T-helper 2 cell treated with Interferon-gamma antibody and Interleukin-4, amounts not matched to agents 100 ng/mL and 5 ng/mL, for 36 hours (primary cell): ENCODE data around the gene GABRB3. TPM values are rescaled to one million over a fixed set of nuclear protein-coding genes. Genes with fewer than 3 reads are reported as not detected.

ENCODE experiments used
- intact Hi-C: fragments of 100-400 bp; cut with micrococcal nuclease; formaldehyde crosslinking; loops from one replicate; pipeline ENCODE4 v1.15.1; 2023
- total RNA-seq: library from RNA; stranded (reverse); gene quantifications from 2 replicates; pipeline ENCODE4 v1.2.3, GENCODE V29; 2022

The GABRB3 gene
- total RNA-seq, 1 donor from 2014 or later: not detected

DNA sequence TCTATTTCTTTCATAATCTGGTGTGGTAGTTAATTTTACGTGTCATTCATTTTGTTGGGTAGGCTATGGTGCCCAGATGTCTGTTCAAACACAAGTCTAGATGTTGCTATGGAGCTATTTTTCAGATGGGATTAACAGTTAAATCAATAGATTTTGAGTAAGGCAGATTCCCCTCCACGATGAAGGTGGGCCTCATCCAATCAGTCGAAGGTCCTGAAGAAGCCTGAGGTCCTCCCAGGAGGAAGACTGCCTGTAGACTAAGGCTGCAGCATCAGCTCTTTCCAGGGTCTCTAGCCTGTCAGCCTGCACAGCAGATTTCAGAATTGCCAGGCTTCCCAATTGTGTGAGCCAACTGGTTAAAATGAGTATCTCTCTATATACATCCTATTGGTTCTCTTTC lies 92.9 kb downstream of the GABRB3 start:
- intact Hi-C loops: no loop called here

DNA sequence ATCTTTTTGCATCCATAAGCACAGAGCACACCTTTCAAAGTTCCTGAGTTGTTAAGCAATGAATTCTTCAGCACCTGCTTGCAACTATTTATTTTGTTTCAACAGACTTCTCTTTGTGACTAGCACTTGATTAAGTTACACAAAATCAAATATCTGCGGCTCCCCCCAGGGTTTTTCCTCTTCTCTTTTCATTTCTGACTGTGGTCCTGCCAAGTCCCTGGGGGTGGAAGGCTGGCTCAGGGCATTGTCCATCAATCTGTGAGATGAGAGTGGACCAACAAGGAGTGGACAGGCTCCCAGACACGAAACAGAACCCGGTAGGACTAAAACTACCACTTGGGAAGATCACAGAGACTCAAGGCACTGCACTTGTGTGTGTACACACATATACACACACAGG lies 96.8 kb downstream of the GABRB3 start:
- intact Hi-C loops: no loop called here

DNA sequence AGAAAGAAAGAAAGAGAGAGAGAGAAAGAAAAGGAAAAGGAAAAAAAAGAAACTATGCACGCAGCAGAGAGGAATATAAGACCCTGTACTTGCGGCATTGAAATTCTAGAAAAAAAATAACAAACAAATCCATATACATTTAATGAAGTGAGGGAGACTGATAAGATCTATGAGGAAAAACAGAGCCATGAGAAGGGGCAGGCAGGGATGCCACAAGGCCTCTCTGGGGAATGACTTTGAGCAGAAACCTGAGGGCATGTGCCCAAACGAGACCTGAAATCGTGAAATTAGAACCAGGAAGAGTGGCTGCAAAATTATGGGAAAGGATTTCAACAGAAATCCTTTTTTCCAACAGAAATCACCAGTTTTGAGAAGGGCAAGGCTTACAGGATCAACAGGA lies 98.4 kb downstream of the GABRB3 start:
- intact Hi-C loops: no loop called here

DNA sequence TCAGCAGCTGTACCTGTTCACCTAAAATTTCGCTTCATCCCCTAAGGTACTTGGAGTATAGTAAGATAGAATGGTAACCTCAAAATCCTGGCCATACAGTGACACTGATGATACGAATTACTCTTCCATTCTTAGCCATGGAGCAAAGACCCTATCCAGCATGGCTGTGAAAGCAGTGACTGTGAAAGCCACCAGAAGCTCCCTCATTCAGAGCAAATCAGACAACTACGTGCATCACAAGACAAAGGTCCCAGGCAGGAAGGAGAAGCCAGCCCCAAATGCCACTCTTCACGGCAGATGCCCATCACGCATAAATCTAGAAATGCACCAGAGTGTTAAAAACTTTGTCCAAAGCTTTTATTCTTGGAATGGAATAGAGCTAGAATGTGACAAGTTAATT lies 99.4 kb downstream of the GABRB3 start:
- intact Hi-C loops: no loop called here

DNA sequence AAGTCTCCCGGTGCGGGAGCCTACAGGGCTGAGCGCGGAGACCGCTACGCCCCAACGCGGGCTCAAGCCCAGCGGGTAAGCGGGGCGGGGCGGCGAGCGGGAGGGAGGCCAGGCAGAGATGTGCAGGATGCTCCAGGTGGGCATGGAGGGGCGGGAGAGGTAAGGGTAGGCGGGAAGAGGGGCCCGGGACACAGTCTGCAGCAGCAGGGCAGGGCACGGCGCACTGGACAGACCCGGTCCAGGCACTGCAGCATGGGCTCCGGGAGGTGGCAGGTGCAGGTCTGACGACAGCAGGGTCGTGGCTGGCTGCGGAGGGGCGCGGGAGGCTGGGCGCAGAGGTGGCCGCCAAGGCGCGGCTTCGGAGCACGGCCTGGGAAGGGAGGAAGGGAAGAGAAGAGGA lies 102.8 kb downstream of the GABRB3 start:
- intact Hi-C loops: no loop called here

DNA sequence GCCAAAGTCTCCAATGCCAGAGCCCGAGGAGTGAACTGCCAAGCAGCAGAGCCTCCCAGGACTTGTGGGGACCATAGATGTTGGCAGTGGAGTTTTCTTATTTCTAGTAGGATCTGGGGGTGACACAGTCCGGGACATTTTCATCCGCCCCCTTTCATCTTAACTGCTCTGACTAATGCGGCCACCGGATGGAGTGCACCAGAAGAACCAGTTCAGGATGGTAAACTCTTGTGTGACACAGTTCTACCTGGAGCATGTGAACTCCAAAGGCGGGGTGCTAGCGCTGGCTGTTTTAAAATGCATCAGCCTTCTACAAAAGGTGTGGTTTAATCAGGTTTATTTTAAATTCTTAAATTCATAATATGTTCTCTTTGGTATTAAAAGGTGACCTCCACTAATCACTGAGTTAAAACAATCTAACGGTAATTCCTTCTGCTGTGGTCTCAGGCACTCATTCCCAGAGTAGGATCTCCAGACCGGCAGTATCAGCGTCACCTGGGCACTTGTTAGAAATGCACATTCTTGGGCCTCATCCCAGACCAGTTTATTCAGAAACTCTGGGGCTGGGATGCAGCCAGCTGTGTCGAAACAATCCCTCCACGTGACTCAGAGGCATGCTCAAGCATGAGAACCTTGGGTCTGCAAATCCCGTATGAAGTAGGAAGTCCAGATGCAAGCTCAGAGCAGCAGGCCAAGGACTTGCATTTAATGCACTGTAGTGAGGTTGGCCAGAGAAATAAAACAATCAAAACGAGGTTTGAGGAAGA lies 105.5 kb downstream of the GABRB3 start:
- intact Hi-C loops: no loop called here

DNA sequence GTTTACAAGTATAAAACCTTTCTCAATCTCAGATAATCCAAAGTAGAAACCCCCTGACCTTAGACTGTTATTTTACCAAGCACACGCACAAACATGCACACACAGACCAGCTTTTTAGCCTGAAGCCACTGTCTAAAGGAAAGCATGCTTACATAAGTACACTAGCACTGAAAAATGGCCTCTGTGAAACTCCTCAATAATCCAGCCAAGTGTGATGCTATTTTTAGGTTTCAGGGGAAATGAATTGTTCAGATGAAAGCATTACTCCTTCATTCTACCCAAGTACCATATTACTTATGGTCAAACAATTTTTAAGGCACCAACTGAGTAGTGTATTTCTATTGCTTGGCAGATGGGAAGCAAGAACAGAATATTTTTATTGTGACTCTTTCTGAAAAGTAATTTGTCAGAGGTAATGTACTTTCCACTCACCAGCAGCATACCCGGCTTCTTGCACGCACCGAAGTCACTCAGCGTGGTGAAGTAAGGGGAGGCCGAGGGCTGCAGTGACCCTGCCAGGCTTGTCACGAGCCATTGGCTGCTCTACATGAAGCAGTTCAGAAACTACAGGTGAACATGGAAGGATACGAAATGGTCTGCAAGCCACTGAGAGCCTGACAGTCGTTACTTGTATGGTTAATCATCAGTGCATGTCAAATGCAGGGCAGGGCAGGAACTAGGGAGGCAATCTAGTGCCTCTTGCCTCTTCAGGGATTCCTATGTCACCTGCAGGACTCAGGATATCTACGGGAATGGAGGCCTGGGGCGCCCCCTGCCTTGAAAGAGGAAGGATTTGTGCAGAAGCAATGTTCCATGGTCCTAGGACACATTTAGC lies 106.7 kb downstream of the GABRB3 start:
- intact Hi-C loops: no loop called here

DNA sequence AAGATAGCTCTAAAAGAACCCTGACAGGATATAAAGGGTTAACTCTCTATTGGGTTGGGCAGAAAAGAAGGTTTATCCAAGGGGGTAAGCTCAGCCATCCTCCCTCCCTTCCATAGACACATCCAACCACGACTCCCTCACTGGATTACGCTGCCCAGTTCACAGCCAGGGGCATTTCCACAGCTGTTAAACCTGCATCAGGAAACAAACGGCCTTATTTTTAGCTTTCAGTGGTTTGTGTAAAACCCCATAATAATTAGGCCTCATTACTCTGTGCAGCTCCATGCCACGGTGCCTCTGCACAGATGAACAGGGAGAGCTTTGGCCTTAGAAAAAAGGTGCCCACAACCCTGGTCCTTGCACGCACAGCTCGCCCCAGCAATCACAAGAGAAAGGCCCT lies 110.6 kb downstream of the GABRB3 start:
- intact Hi-C loops: no loop called here

DNA sequence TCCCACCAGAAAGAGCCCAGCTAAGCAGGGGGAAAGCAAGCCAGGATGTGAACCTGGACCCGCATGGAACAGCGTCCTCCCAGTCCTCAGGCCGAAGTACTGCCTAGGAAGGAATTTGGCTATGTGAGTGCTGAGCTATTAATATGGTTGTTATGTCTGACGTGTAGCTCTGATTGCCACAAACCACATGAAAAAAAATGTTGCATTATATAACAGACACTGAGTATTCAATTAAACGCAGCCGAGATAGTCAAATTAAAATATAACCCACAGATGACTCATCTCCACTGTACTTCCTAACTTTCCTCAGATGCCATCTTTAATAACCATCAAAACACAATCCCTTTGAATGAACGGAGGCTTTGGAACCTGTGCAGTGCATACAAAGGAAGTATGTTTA lies 111.1 kb downstream of the GABRB3 start:
- intact Hi-C loops: no loop called here

DNA sequence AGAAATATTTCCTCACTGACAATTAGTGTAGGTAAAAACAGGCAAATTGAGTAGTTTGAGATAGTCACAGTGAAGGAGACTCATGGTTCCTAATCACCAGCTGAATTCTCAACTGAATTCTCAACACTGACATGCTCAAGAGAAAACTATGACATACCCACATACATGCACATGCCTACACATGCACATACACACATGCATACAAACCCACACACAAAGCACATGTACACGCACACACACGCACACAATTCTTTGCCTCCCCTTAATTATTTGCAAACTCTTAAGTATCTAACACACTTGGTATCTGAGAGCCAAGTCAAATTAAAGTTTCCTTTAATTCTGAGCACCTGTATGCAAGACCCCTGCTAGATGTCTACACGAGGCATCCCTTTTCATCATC lies 111.8 kb downstream of the GABRB3 start:
- intact Hi-C loops: no loop called here

DNA sequence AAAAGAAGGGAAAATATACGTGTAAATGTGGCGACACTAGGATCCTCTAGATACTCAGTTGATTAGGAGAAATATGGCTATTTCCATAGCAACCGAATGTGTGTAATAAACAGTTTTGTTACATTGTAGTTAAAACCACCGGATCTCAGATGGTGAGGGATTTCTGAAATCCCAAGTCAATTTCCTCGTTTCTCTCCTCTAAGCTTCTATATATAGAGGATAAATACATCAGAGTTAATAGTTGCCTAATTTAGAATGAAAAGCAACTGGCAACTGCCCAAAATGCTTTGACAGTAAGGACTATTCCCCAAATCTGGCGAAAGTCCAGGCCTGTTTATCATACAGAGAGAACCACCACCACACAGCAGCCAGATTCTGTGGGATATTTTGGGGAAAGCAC lies 112.6 kb downstream of the GABRB3 start:
- intact Hi-C loops: no loop called here

DNA sequence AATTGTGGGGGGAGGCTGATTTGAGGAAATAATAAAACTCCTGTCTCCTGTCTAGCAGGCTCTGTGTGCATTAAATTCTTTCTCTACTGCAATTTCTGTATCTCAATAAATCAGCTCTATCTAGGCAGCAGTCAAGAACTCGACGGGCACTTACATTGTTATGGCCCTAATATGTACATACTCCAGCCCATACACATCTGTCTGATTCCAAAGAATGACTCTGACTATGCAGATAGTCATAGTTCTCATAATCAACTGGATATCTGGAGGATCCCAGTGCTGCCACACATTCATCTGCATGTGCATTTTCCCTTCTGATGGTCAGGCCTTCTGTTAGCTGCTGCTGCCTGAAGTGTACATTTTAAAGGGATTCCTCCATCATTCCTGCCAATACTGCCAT lies 114.6 kb downstream of the GABRB3 start:
- intact Hi-C loops: no loop called here

DNA sequence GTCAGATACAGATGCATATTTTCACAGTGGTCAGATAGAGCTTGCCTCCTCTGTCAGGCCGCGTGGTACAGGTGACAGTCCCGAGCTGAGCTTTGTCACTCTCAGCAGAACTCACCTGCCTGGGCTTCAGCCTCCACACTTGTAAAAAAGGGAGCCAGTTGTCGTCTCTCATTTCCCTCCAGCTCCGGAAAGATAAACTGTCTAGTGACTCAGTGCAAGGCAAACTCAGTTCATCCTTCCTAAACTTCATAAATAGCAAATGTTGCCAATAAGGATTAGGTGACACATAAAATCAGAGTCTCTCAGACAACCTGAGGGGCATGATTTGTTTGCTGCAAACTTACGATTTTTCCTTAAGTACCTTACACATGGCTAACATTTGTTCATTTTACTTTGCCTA lies 116.8 kb downstream of the GABRB3 start:
- intact Hi-C loops: no loop called here

DNA sequence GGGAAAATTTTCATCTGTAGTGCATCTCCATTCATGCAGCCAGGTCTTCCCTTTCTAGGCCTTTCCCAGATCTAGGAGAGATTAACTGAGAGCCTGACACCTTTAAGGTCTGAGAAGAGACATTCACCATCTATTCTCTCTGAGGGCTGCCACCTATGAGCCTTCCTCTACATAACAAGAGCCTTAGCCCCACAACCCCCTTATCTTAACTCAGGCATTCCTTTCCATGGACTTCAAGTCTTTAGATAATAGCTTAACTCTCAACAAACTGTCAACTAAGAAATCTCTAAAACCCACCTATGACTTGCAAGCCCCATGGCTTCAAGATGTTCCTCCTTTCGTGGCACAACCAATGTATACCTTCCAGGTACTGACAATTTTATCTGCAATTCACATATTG lies 121.0 kb downstream of the GABRB3 start:
- intact Hi-C loops: no loop called here

DNA sequence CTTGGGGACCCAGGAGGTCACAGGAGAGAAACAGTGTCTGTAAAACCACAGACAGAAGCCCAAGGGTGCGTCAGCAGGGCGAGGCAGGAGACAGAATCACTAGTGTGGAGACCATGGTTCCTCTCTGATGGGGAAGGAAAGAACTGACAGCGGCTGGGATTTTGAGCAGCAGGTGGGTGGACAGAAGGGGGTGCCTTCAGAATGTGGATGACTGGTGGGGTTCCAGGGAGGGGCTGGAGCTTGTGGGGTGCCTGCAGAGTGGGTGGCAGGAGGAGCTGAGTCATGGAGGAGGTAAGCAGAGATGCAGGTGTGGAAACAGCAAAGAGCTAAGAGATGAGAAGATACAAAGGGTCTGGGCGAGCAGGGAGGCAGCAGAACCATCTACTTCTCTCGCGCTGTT lies 124.2 kb downstream of the GABRB3 start:
- intact Hi-C loops: no loop called here

DNA sequence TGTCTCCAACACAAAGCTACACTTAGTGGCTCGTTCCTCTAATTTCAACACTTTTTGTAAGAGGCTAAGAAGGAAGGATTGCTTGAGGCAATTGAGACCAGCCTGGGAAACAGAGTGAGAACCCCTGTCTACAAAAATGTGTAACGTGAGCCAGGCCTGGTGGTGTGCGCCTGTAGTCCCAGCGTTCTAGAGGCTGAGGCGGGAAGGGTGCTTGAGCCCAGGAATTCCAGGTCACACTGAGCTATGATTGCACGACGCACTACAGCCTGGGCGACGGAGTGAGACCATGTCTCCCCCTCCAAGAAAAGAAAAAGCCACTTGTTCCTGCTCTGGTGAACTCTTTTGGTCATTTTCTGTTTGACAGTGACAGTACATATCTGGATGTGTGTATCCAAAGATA lies 127.9 kb downstream of the GABRB3 start:
- intact Hi-C loops: no loop called here

DNA sequence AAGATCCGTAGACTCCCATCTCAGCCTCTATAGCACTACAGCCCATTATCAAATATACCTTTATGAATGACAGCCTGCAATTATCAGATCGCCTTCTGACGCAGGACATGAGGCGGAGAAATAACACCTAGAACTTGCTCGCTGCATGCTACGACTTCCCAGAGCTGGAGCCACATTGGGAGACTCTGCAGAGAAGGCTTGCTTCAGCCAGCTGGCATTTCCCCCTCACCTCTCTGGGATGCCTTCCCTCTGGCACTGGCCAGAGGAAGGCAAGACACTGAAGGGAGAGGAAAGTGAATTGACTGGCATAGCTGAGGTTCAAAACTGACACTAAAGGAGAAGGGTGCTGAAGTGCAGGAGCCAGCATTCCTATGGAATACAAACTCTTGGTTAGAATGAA lies 131.7 kb downstream of the GABRB3 start:
- intact Hi-C loops: no loop called here

DNA sequence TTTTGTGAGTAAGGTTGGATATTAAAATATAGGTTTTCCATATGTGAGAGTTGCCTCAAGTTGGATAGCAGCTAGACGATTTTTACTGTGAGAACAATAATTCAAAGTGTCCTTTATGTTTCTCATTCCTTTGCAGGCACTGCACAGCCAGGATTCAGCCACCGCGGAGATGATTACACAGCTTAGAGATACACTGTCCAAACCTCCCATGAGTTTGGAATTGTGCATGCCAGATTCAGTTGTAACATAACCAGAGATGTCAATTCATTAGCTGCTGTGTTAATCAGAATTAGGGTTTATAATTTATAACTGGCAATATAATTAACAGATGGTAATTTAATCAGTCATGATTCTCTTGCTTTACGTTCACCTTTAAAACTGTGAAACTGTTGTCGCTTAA lies 132.3 kb downstream of the GABRB3 start:
- intact Hi-C loops: no loop called here

DNA sequence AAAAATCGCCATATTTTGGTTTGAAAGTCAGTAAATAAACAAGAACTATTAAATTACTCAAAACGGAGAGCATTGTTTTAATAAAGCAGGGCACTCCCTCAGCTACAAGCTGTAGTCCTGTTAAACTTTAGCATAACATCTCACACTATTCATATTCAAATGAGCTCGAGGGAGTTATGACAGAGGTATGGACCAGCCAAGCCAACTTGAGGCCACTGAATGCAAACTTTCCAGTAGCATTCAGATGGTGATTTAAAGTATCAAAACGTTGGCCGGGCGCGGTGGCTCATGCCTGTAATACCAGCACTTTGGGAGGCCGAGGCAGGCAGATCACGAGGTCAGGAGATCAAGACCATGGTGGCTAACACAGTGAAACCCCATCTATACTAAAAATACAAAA lies 132.9 kb downstream of the GABRB3 start:
- intact Hi-C loops: no loop called here

DNA sequence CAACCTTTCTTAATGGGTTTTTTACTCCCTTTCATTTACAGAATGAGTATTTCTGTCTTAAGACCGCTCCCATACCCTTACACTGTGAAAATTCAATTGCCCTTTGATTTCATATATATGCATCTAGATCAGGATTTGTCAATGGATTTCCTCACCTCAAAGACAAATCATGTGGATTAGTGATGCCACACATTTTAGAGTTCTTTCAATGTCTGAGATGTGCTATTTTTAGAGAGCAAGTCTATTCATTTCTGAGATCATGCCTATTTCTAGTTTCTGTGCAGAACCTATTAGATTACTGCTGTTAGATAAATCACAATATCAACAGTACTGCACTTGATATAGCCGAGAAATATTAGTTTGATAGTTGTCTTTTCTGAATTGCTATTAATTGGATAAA lies 137.3 kb downstream of the GABRB3 start:
- intact Hi-C loops: no loop called here

DNA sequence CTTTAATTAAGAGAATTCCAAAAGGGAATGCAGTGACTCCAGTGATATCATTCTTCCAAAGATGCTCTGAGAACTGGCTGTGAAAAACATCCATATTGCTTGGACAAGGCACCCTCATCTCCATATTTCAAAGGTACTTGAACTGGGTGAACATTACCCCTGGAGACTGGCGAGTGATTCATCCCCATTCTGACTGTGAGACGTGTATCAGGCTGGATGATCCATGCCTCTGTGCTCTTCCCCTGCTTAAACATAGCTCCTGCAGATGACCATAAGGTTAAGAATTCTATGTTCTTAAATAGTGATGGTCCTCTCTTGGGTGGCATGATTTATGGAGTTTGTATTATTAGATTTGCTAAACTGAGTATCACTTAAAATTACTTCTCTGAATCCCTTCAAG lies 137.8 kb downstream of the GABRB3 start:
- intact Hi-C loops: no loop called here

DNA sequence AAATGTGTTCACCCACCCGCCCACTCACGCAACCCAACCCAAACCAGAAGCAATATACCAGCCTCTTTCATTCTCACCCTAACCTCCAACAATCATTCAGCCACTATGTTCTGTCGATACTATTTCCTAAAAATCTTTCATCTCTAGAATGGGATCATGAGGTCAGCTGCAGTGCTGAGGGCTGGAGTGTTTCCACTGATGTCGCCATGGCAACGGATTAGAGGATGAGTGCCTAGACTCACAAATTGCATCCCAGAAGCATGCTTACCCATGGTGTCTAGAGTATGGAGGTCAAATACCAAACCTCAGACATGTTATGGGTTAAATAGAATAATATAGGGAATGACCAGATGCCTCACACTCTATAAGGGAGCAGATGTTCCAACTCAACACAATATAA lies 138.5 kb downstream of the GABRB3 start:
- intact Hi-C loops: no loop called here

DNA sequence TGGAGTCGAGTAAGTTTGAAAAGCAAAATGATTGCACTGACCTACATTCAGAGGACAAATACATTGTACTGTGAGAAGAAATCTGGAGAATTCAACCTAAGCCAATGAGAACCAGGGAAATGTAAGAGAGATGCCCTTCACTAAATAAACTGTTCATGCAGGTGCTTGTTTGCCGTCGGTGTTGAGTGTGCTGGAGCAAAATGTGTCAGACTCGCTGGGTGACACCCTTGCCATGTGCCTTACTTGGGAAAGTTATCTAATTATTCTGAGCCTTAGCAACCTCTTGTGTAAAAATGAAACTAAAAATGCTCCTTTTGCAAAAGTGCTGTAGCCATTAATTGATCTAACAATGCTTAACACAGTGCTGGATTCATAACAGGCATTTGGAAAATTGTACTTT lies 140.4 kb downstream of the GABRB3 start:
- intact Hi-C loops: no loop called here
